Cardiac muscle cell (in vitro differentiated cells and primary cell): ENCODE measurements around the gene DCLRE1A. TPM values are rescaled to one million over a fixed set of nuclear protein-coding genes. Genes with fewer than 3 reads are reported as not detected.

Source experiments
- DNase-seq, 2 donors: peaks; one replicate each; pipeline versions ENCODE4 v3.0.0 to v3.0.0-alpha.2; 2010 to 2017; ENCODE audit warnings: low read depth in 1 of 2, low spot score in 1 of 2
- H3K27ac ChIP-seq: fragments of 200-600 bp; sonication (generic); 2 replicates; pipeline ENCODE4 v1.5.1; 2016
- H3K27me3 ChIP-seq: fragments of 200-600 bp; sonication (generic); 2 replicates; pipeline ENCODE4 v1.6.0; 2016; ENCODE audit warnings: control low read depth
- H3K36me3 ChIP-seq: fragments of 200-600 bp; sonication (generic); 2 replicates; pipeline ENCODE4 v1.5.1; 2016; ENCODE audit warnings: control low read depth
- H3K4me1 ChIP-seq: fragments of 200-600 bp; sonication (generic); 2 replicates; pipeline ENCODE4 v1.8.1; 2017; ENCODE audit warnings: low read depth, mild to moderate bottlenecking, mixed run types
- H3K4me3 ChIP-seq: fragments of 200-600 bp; sonication (generic); 2 replicates; pipeline ENCODE4 v1.5.1; 2016; ENCODE audit warnings: mild to moderate bottlenecking
- H3K9me3 ChIP-seq: fragments of 200-600 bp; sonication (generic); 2 replicates; pipeline ENCODE4 v1.5.1; 2017; ENCODE audit warnings: low read depth, mild to moderate bottlenecking, control low read depth
- CTCF ChIP-seq: IDR thresholded peaks from 2 replicates; pipeline ENCODE4 v1.5.1; 2012; ENCODE audit warnings: low read depth, mild to moderate bottlenecking, low read length
- polyA plus RNA-seq: library from polyadenylated mRNA; unstranded; fragments of >200 nt; fragmentation: Nextera tagmentation; extraction: Ambion mirVana; gene quantifications from 2 replicates; pipeline ENCODE4 v1.2.1, GENCODE V29; 2016
- total RNA-seq: library from RNA; depleted of rRNA; stranded (reverse); fragments of >200 nt; gene quantifications from 2 replicates; pipeline ENCODE4 v1.2.3, GENCODE V29; 2016

Gene DCLRE1A
- total and polyA plus RNA-seq, 2 experiments from 2014 or later: 4.8 to 6.6 TPM

- peak in 1 of 2 donors; percentile 25 for DNase-seq
- TF ChIP-seq CTCF: no peak
- Histone ChIP-seq H3K27me3 (no peaks in the 10 kb centered on the region), H3K4me1 (peaks cover 22% of the 10 kb centered on the region), H3K36me3 (peaks cover 2% of the 10 kb centered on the region), H3K4me3 (no peak overlapping the region), H3K9me3 (no peaks in the 10 kb centered on the region), H3K27ac (peak overlapping the region; percentile 59)
These were observed 39.7 kb upstream of the DCLRE1A start for GRCh38 chr10:113893570-113893969.

- peak in 1 of 2 donors; percentile 46 for DNase-seq
- no peak overlapping the region for H3K4me3 ChIP-seq
- TF ChIP-seq CTCF: no peak
- peaks cover 11% of the 10 kb centered on the region for H3K4me1 ChIP-seq
- peak overlapping the region; percentile 75 for H3K27ac ChIP-seq
- no peaks in the 10 kb centered on the region for H3K9me3 ChIP-seq
- H3K27me3 ChIP-seq: no peaks in the 10 kb centered on the region
- peaks cover under 1% of the 10 kb centered on the region for H3K36me3 ChIP-seq
These were observed 37.6 kb upstream of the DCLRE1A start for GRCh38 chr10:113891476-113891875.

GRCh38 chr10:113890769-113891168 lies 36.9 kb upstream of the DCLRE1A start:
- Histone ChIP-seq H3K4me1 (peaks cover 11% of the 10 kb centered on the region), H3K4me3 (no peak overlapping the region), H3K36me3 (peaks cover 4% of the 10 kb centered on the region), H3K9me3 (no peaks in the 10 kb centered on the region), H3K27ac (peak overlapping the region; percentile 75), H3K27me3 (no peaks in the 10 kb centered on the region)
- no peak for TF ChIP-seq CTCF
- peak in 1 of 2 donors; percentile 13 for DNase-seq

GRCh38 chr10:113889911-113890310 lies 36.0 kb upstream of the DCLRE1A start:
- Histone ChIP-seq H3K9me3 (no peaks in the 10 kb centered on the region), H3K4me3 (no peak overlapping the region), H3K4me1 (peaks cover 11% of the 10 kb centered on the region), H3K27ac (no peak overlapping the region), H3K36me3 (peaks cover 10% of the 10 kb centered on the region), H3K27me3 (no peaks in the 10 kb centered on the region)
- no peak for DNase-seq
- TF ChIP-seq CTCF: no peak

- H3K27ac ChIP-seq: no peak overlapping the region
- peaks cover 12% of the 10 kb centered on the region for H3K36me3 ChIP-seq
- H3K4me1 ChIP-seq: peaks cover 16% of the 10 kb centered on the region
- no peaks in the 10 kb centered on the region for H3K9me3 ChIP-seq
- H3K27me3 ChIP-seq: no peaks in the 10 kb centered on the region
- no peak for DNase-seq
- no peak overlapping the region for H3K4me3 ChIP-seq
- no peak for TF ChIP-seq CTCF
These were observed 28.4 kb upstream of the DCLRE1A start for GRCh38 chr10:113882240-113882639.

- TF ChIP-seq CTCF: no peak
These were observed 26.4 kb upstream of the DCLRE1A start for GRCh38 chr10:113880236-113880635.

More at GRCh38 chr10:113880236-113880635, 26.4 kb upstream of the DCLRE1A start:
- Histone ChIP-seq H3K27ac (peak overlapping the region; percentile 3), H3K9me3 (no peaks in the 10 kb centered on the region), H3K27me3 (no peaks in the 10 kb centered on the region), H3K36me3 (peaks cover 10% of the 10 kb centered on the region), H3K4me3 (no peak overlapping the region), H3K4me1 (peaks cover 16% of the 10 kb centered on the region)
- no peak for DNase-seq
